ENCODE measurements around the gene MAPK6.

DNA sequence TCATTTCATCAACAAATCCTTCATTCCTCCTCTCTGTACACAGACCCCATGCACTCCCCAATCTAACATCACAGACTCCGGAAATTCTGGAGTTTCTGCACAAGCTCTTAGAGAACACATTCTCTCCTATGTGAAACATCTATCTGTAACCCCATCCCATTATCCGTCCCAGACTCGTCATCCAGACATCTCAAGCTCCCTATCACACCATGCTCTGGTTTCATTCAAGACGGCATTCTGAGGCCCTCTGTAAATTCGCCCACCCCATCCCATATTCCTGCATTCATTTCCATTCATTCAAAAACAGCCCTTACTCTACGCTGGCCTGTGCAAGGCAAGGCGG, 48.0 kb upstream of the MAPK6 start:
- TF ChIP-seq, protein P1, sequence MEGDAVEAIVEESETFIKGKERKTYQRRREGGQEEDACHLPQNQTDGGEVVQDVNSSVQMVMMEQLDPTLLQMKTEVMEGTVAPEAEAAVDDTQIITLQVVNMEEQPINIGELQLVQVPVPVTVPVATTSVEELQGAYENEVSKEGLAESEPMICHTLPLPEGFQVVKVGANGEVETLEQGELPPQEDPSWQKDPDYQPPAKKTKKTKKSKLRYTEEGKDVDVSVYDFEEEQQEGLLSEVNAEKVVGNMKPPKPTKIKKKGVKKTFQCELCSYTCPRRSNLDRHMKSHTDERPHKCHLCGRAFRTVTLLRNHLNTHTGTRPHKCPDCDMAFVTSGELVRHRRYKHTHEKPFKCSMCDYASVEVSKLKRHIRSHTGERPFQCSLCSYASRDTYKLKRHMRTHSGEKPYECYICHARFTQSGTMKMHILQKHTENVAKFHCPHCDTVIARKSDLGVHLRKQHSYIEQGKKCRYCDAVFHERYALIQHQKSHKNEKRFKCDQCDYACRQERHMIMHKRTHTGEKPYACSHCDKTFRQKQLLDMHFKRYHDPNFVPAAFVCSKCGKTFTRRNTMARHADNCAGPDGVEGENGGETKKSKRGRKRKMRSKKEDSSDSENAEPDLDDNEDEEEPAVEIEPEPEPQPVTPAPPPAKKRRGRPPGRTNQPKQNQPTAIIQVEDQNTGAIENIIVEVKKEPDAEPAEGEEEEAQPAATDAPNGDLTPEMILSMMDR (IDR thresholded peaks at IDR 0.05; ENCODE audit: low read depth, low read length), result no peak
- no peak for TF ChIP-seq EZH2phosphoT487 (IDR thresholded peaks at IDR 0.05; ENCODE audit: low read depth)

Data from OCI-LY3 (cell line).